Fibroblast of mammary gland (primary cell): ENCODE measurements around the gene RAD9A.

Source experiments
- DNase-seq: peaks from one replicate; pipeline ENCODE4 v3.0.0-alpha.2; 2010; ENCODE audit warnings: low read depth
- H3K4me3 ChIP-seq: 2 replicates; pipeline ENCODE4 v1.5.1; 2011; ENCODE audit warnings: low read depth, mild to moderate bottlenecking, low read length, moderate library complexity; ENCODE audit not compliant: control insufficient read depth
- CTCF ChIP-seq: conservative IDR thresholded peaks from 2 replicates; pipeline ENCODE4 v1.5.1; 2011; ENCODE audit warnings: low read depth, low read length, inconsistent platforms; ENCODE audit not compliant: control insufficient read depth, insufficient read depth

RAD9A gene

GRCh38 chr11:67366961-67367760 lies 24.6 kb upstream of the RAD9A start:
- DNase-seq = no peak
- no peak for TF ChIP-seq CTCF
- H3K4me3 ChIP-seq = no peak overlapping the region

- TF ChIP-seq CTCF = no peak
- H3K4me3 ChIP-seq = no peak overlapping the region
- DNase-seq = no peak
Measured at GRCh38 chr11:67367761-67368227, 24.0 kb upstream of the RAD9A start.

GRCh38 chr11:67368621-67369020 lies 23.2 kb upstream of the RAD9A start:
- TF ChIP-seq CTCF = no peak
- no peak for DNase-seq

GRCh38 chr11:67369275-67369674 lies 22.5 kb upstream of the RAD9A start:
- no peak overlapping the region for H3K4me3 ChIP-seq
- DNase-seq = no peak
- no peak for TF ChIP-seq CTCF

More at GRCh38 chr11:67368621-67369020, 23.2 kb upstream of the RAD9A start:
- H3K4me3 ChIP-seq = no peak overlapping the region

- DNase-seq = no peak
- no peak for TF ChIP-seq CTCF
- H3K4me3 ChIP-seq = no peak overlapping the region
Measured at GRCh38 chr11:67369801-67370284, 21.9 kb upstream of the RAD9A start.

- DNase-seq = peak; percentile 54
- H3K4me3 ChIP-seq = no peak overlapping the region
- TF ChIP-seq CTCF = no peak
Measured at GRCh38 chr11:67370351-67371076, 21.3 kb upstream of the RAD9A start.
